Tibial nerve (tissue), 4 donors: Measurements from ENCODE around the gene SORCS2. TPM values are rescaled to one million over a fixed set of nuclear protein-coding genes. Genes with fewer than 3 reads are reported as not detected.

Source experiments
- DNase-seq, 2 donors: peaks; one replicate each; pipeline ENCODE4 v3.0.0-alpha.2; 2019; ENCODE audit warnings: low spot score in 2 of 2
- H3K27ac ChIP-seq, 4 donors: fragments of 200-600 bp; sonication (generic) in 3 of 4; one replicate each; pipeline ENCODE4 v1.5.1; 2017 to 2019; ENCODE audit warnings: mild to moderate bottlenecking in 1 of 4
- H3K27me3 ChIP-seq, 2 donors: fragments of 200-600 bp; sonication (generic) in 1 of 2; one replicate each; pipeline versions ENCODE4 v1.5.1 to v1.6.0; 2017 to 2019
- H3K36me3 ChIP-seq, 3 donors: fragments of 200-600 bp; sonication (generic); one replicate each; pipeline ENCODE4 v1.5.1; 2018 to 2019
- H3K4me1 ChIP-seq, 4 donors: fragments of 200-600 bp; sonication (generic) in 3 of 4; one replicate each; pipeline ENCODE4 v1.5.1; 2017 to 2019
- H3K4me3 ChIP-seq, 4 donors: fragments of 200-600 bp; sonication (generic) in 3 of 4; one replicate each; pipeline ENCODE4 v1.5.1; 2017 to 2019; ENCODE audit warnings: mild to moderate bottlenecking in 1 of 4, moderate library complexity in 1 of 4
- H3K9me3 ChIP-seq, 4 donors: fragments of 200-600 bp; sonication (generic) in 3 of 4; one replicate each; pipeline ENCODE4 v1.5.1; 2017 to 2019
- CTCF ChIP-seq, 5 experiments: fragments of 200-600 bp in 3 of 5; fragments of 450-650 bp in 2 of 5; sonication (generic) in 3 of 5; IDR thresholded peaks; one replicate each; pipeline ENCODE4 v1.5.1; 2016 to 2019; ENCODE audit warnings: antibody characterized with exemption in 5 of 5, mild to moderate bottlenecking in 3 of 5, moderate library complexity in 2 of 5
- EP300 ChIP-seq, 2 donors: sonication (generic); formaldehyde crosslinking; IDR thresholded peaks; one replicate each; pipeline ENCODE4 v1.6.1; 2017; ENCODE audit warnings: antibody characterized with exemption in 2 of 2, mild to moderate bottlenecking in 1 of 2
- POLR2A ChIP-seq, 2 donors: fragments of 450-650 bp; IDR thresholded peaks; one replicate each; pipeline ENCODE4 v1.6.1; 2017; ENCODE audit warnings: antibody characterized with exemption in 2 of 2, mild to moderate bottlenecking in 2 of 2, moderate library complexity in 2 of 2
- WGBS, 2 donors: methylation state at CpG; one replicate each; pipeline ENCODE4 v1.1.5; 2018; 5-methylcytosine and 5-hydroxymethylcytosine counted together
- total RNA-seq, 4 donors: library from RNA; depleted of rRNA; stranded (reverse); fragments of >200 nt; gene quantifications; one replicate each; pipeline ENCODE4 v1.1.0, GENCODE V29; 2016

The SORCS2 gene
- total RNA-seq, 4 donors from 2014 or later: 15.6 to 48.9 (median 38.3) TPM

- peaks cover 0 to 44% (median 5%) of the 10 kb centered on the region in 4 donors for H3K4me1 ChIP-seq
- TF ChIP-seq CTCF (IDR thresholded peaks at IDR 0.05) (no peak), POLR2A (IDR thresholded peaks at IDR 0.05) (no peak), EP300 (IDR thresholded peaks at IDR 0.05) (no peak)
- WGBS, 2 donors: 67 to 69% methylated on average over 9 to 10 of the region's 12 CpGs
- peak overlapping the region in 1 of 4 donors; percentile 46 for H3K27ac ChIP-seq
- H3K9me3 ChIP-seq: no peaks in the 10 kb centered on the region
- no peak overlapping the region for H3K4me3 ChIP-seq
- H3K36me3 ChIP-seq: no peaks in the 10 kb centered on the region
- H3K27me3 ChIP-seq: no peaks in the 10 kb centered on the region
- no peak for DNase-seq
Observed at GRCh38 chr4:7384929-7385890, 192.9 kb downstream of the SORCS2 start.

GRCh38 chr4:7387925-7388324 lies 195.6 kb downstream of the SORCS2 start:
- Histone ChIP-seq H3K27ac (no peak overlapping the region), H3K36me3 (no peaks in the 10 kb centered on the region), H3K9me3 (no peaks in the 10 kb centered on the region), H3K4me1 (peaks cover 0 to 38% (median 0%) of the 10 kb centered on the region in 4 donors), H3K4me3 (no peak overlapping the region), H3K27me3 (no peaks in the 10 kb centered on the region)
- WGBS, 2 donors: 84 to 90% methylated on average over 2 to 6 of the region's 6 CpGs
- TF ChIP-seq POLR2A (IDR thresholded peaks at IDR 0.05) (no peak), CTCF (IDR thresholded peaks at IDR 0.05) (no peak), EP300 (IDR thresholded peaks at IDR 0.05) (no peak)
- DNase-seq: no peak

- Histone ChIP-seq H3K27me3 (no peaks in the 10 kb centered on the region), H3K9me3 (no peaks in the 10 kb centered on the region), H3K27ac (no peak overlapping the region), H3K4me1 (peaks cover 0 to 39% (median 0%) of the 10 kb centered on the region in 4 donors), H3K36me3 (no peaks in the 10 kb centered on the region), H3K4me3 (no peak overlapping the region)
- WGBS, 2 donors: 90 to 93% methylated on average over 13 of the region's 13 CpGs
- no peak for TF ChIP-seq CTCF (IDR thresholded peaks at IDR 0.05)
- no peak for TF ChIP-seq POLR2A (IDR thresholded peaks at IDR 0.05)
- TF ChIP-seq EP300 (IDR thresholded peaks at IDR 0.05): no peak
- no peak for DNase-seq
Observed at GRCh38 chr4:7388627-7389026, 196.3 kb downstream of the SORCS2 start.

- Histone ChIP-seq H3K27me3 (no peaks in the 10 kb centered on the region), H3K4me1 (peaks cover 0 to 40% (median 0%) of the 10 kb centered on the region in 4 donors), H3K36me3 (no peaks in the 10 kb centered on the region), H3K27ac (no peak overlapping the region), H3K4me3 (no peak overlapping the region), H3K9me3 (no peaks in the 10 kb centered on the region)
- no peak for TF ChIP-seq EP300 (IDR thresholded peaks at IDR 0.05)
- no peak for TF ChIP-seq CTCF (IDR thresholded peaks at IDR 0.05)
- TF ChIP-seq POLR2A (IDR thresholded peaks at IDR 0.05): no peak
- WGBS, 2 donors: 87 to 90% methylated on average over 13 to 15 of the region's 15 CpGs
- DNase-seq: no peak
Observed at GRCh38 chr4:7389101-7389701, 196.9 kb downstream of the SORCS2 start.

GRCh38 chr4:7389719-7390118 lies 197.4 kb downstream of the SORCS2 start:
- H3K9me3 ChIP-seq: no peaks in the 10 kb centered on the region
- TF ChIP-seq EP300 (IDR thresholded peaks at IDR 0.05) (no peak), CTCF (IDR thresholded peaks at IDR 0.05) (no peak), POLR2A (IDR thresholded peaks at IDR 0.05) (no peak)
- H3K27me3 ChIP-seq: no peaks in the 10 kb centered on the region
- no peak for DNase-seq
- WGBS, 2 donors: 32 to 45% methylated on average over 12 of the region's 12 CpGs
- H3K4me3 ChIP-seq: no peak overlapping the region
- no peaks in the 10 kb centered on the region for H3K36me3 ChIP-seq
- no peak overlapping the region for H3K27ac ChIP-seq
- peaks cover 0 to 43% (median 0%) of the 10 kb centered on the region in 4 donors for H3K4me1 ChIP-seq
